ENCODE results near the gene OR6C6. TPM values are rescaled to one million over a fixed set of nuclear protein-coding genes. Genes with fewer than 3 reads are reported as not detected.

OR6C6 gene
- not detected in 3 replicates for polyA plus RNA-seq
- not detected for polyA plus RNA-seq (2011; ENCODE audit: low read depth)
- not detected in 2 replicates for polyA plus RNA-seq (2011; cell fraction: cytosol; rRNA removed)
- polyA plus RNA-seq (2011; cell fraction: nucleus; rRNA removed): not detected in 2 replicates
- not detected in 2 replicates for polyA plus RNA-seq (2012; ENCODE audit: low replicate concordance)
- polyA minus RNA-seq: not detected in 3 replicates
- not detected for polyA minus RNA-seq (2011; cell fraction: cytosol; rRNA and poly(A)+ RNA removed)
- not detected in 2 replicates for polyA minus RNA-seq (2011; cell fraction: nucleus; rRNA and poly(A)+ RNA removed)

GRCh38 chr12:55296469-55296868, at the start of gene OR6C6:
OR6C6 (minus strand) TSS chr12:55296569; CDS start chr12:55295232, 1,337 bp downstream.
- Histone ChIP-seq H3K9ac (ENCODE audit: control insufficient read depth, extremely low read depth, insufficient read depth, low read length) (no peak within 1 kb of the TSS), H4K20me1 (ENCODE audit: control insufficient read depth, extremely low read depth, insufficient read depth, low read length) (no peaks in the 10 kb centered on the region), H3K79me2 (ENCODE audit: control insufficient read depth, insufficient read depth, low read length) (no peaks in the 10 kb centered on the region), H3K4me1 (ENCODE audit: control insufficient read depth, extremely low read depth, insufficient read depth, low read length) (no peaks in the 10 kb centered on the region), H3K9me3 (ENCODE audit: control insufficient read depth, low read depth, low read length) (no peaks in the 10 kb centered on the region), H3K4me3 (ENCODE audit: control insufficient read depth in 2 of 3, extremely low read depth in 1 of 3, insufficient read depth in 2 of 3, low read depth in 1 of 3, low read length in 3 of 3) (no peak within 1 kb of the TSS), H2AFZ (ENCODE audit: control insufficient read depth, low read length) (no peak within 1 kb of the TSS), H3K4me2 (ENCODE audit: control insufficient read depth, extremely low read depth, insufficient read depth, low read depth, low read length) (no peak within 1 kb of the TSS), H3K27ac (ENCODE audit: control insufficient read depth, insufficient read depth, low read length) (no peak within 1 kb of the TSS), H3K36me3 (ENCODE audit: control insufficient read depth in 2 of 2, extremely low read depth in 1 of 2, insufficient read depth in 2 of 2, low read length in 2 of 2) (no peaks in the 10 kb centered on the region), H3K27me3 (ENCODE audit: control insufficient read depth, extremely low read depth, insufficient read depth, low read length) (no peaks in the 10 kb centered on the region), H3K9me1 (ENCODE audit: control insufficient read depth, extremely low read depth, insufficient read depth, low read length) (no peaks in the 10 kb centered on the region)
- FAIRE-seq: no peak
- no peak for DNase-seq (ENCODE audit: low read depth, low spot score)
- TF ChIP-seq CTCF (optimal IDR thresholded peaks at IDR 0.05 in 1 of 3, IDR thresholded peaks at IDR 0.05 in 1 of 3, conservative IDR thresholded peaks at IDR 0.05 in 1 of 3; ENCODE audit: extremely low read depth in 1 of 3, insufficient read depth in 2 of 3, low read length in 3 of 3): no peak
- TF ChIP-seq EZH2 (IDR thresholded peaks at IDR 0.05; ENCODE audit: low read length): no peak
- dilution Hi-C loops (cut with MboI; ENCODE audit: extremely low pct_ligation_motif_present, low sequenced_read_pairs): no loop called here

GRCh38 chr12:55336002-55336401, 39.6 kb upstream of the OR6C6 start:
- Histone ChIP-seq H3K27ac (ENCODE audit: control insufficient read depth, insufficient read depth, low read length) (no peak overlapping the region), H3K79me2 (ENCODE audit: control insufficient read depth, insufficient read depth, low read length) (no peaks in the 10 kb centered on the region), H3K9me3 (ENCODE audit: control insufficient read depth, low read depth, low read length) (no peaks in the 10 kb centered on the region), H2AFZ (ENCODE audit: control insufficient read depth, low read length) (no peak overlapping the region), H3K4me2 (ENCODE audit: control insufficient read depth, extremely low read depth, insufficient read depth, low read depth, low read length) (no peak overlapping the region), H4K20me1 (ENCODE audit: control insufficient read depth, extremely low read depth, insufficient read depth, low read length) (no peaks in the 10 kb centered on the region), H3K9ac (ENCODE audit: control insufficient read depth, extremely low read depth, insufficient read depth, low read length) (no peak overlapping the region), H3K9me1 (ENCODE audit: control insufficient read depth, extremely low read depth, insufficient read depth, low read length) (no peaks in the 10 kb centered on the region), H3K27me3 (ENCODE audit: control insufficient read depth, extremely low read depth, insufficient read depth, low read length) (no peaks in the 10 kb centered on the region), H3K4me1 (ENCODE audit: control insufficient read depth, extremely low read depth, insufficient read depth, low read length) (no peaks in the 10 kb centered on the region), H3K36me3 (ENCODE audit: control insufficient read depth in 2 of 2, extremely low read depth in 1 of 2, insufficient read depth in 2 of 2, low read length in 2 of 2) (no peaks in the 10 kb centered on the region), H3K4me3 (ENCODE audit: control insufficient read depth in 2 of 3, extremely low read depth in 1 of 3, insufficient read depth in 2 of 3, low read depth in 1 of 3, low read length in 3 of 3) (no peak overlapping the region)
- DNase-seq (ENCODE audit: low read depth, low spot score) (no peak), FAIRE-seq (no peak)
- dilution Hi-C loops (cut with MboI; ENCODE audit: extremely low pct_ligation_motif_present, low sequenced_read_pairs): no loop called here
- no peak for TF ChIP-seq CTCF (optimal IDR thresholded peaks at IDR 0.05 in 1 of 3, IDR thresholded peaks at IDR 0.05 in 1 of 3, conservative IDR thresholded peaks at IDR 0.05 in 1 of 3; ENCODE audit: extremely low read depth in 1 of 3, insufficient read depth in 2 of 3, low read length in 3 of 3)
- no peak for TF ChIP-seq EZH2 (IDR thresholded peaks at IDR 0.05; ENCODE audit: low read length)
